PC-9 (cell line): ENCODE measurements around the gene MBNL1. TPM values are rescaled to one million over a fixed set of nuclear protein-coding genes. Genes with fewer than 3 reads are reported as not detected.

Source experiments
- BruUV-seq: library from RNA; stranded (reverse); fragments of 400-500 nt; replicated peaks from 2 replicates; lab custom pipeline; 2021; lab: Mats Ljungman, UMichigan
- CTCF ChIA-PET: fragments of 300-600 bp; sonication (Branson Sonifier 250); formaldehyde crosslinking; loops from one replicate; lab custom pipeline; 2022; ENCODE audit warnings: antibody characterized with exemption; lab: Charles Lee
- POLR2A ChIA-PET: fragments of 300-600 bp; sonication (Branson Sonifier 250); formaldehyde crosslinking; loops from one replicate; lab custom pipeline; 2022; ENCODE audit warnings: antibody characterized with exemption; ENCODE audit not compliant: unreplicated experiment; lab: Charles Lee
- DNase-seq, 2 experiments: peaks; one replicate each; pipeline versions ENCODE4 v3.0.0 to v3.0.0-alpha.2; 2015 to 2022; ENCODE audit warnings: mixed read lengths in 1 of 2
- H2AFZ ChIP-seq: fragments of 200-600 bp; sonication (generic); 2 replicates; pipeline ENCODE4 v1.8.1; 2017; ENCODE audit warnings: antibody characterized with exemption
- H3F3A ChIP-seq: fragments of 200-600 bp; sonication (generic); 2 replicates; pipeline ENCODE4 v1.8.1; 2017; ENCODE audit warnings: antibody characterized with exemption, mild to moderate bottlenecking, low read depth; ENCODE audit not compliant: insufficient read depth
- H3K27ac ChIP-seq: fragments of 200-600 bp; sonication (generic); 2 replicates; pipeline ENCODE4 v1.6.1; 2016; ENCODE audit warnings: mixed run types
- H3K27me3 ChIP-seq: fragments of 200-600 bp; sonication (generic); 2 replicates; pipeline ENCODE4 v1.6.1; 2016; ENCODE audit warnings: low read depth, mixed run types; ENCODE audit not compliant: insufficient read depth
- H3K36me3 ChIP-seq: fragments of 200-600 bp; sonication (generic); 2 replicates; pipeline ENCODE4 v1.6.1; 2016; ENCODE audit warnings: low read depth, mixed run types
- H3K4me1 ChIP-seq: fragments of 200-600 bp; sonication (generic); replicated peaks from 2 replicates; pipeline ENCODE4 v1.6.1; 2016; ENCODE audit warnings: mixed run types; ENCODE audit not compliant: insufficient read depth
- H3K4me2 ChIP-seq: fragments of 200-600 bp; sonication (generic); 2 replicates; pipeline ENCODE4 v1.6.1; 2017; ENCODE audit warnings: mixed run types
- H3K4me3 ChIP-seq: fragments of 200-600 bp; sonication (generic); 2 replicates; pipeline ENCODE4 v1.6.1; 2016; ENCODE audit warnings: mixed run types
- H3K79me2 ChIP-seq: fragments of 200-600 bp; sonication (generic); 2 replicates; pipeline ENCODE4 v1.6.1; 2017; ENCODE audit warnings: low read depth, mixed run types
- H3K9me2 ChIP-seq: fragments of 200-600 bp; sonication (generic); 2 replicates; pipeline ENCODE4 v1.8.1; 2017; ENCODE audit warnings: mild to moderate bottlenecking; ENCODE audit not compliant: insufficient read depth
- H3K9me3 ChIP-seq: fragments of 200-600 bp; sonication (generic); 2 replicates; pipeline ENCODE4 v1.8.1; 2016; ENCODE audit warnings: low read depth; ENCODE audit not compliant: insufficient read depth
- H4K20me1 ChIP-seq: fragments of 200-600 bp; sonication (generic); 2 replicates; pipeline ENCODE4 v1.8.1; 2017; ENCODE audit not compliant: insufficient read depth
- CTCF ChIP-seq: fragments of 200-600 bp; sonication (generic); conservative IDR thresholded peaks from 2 replicates; pipeline ENCODE4 v1.6.1; 2017; ENCODE audit warnings: mixed run types, antibody characterized with exemption, mild to moderate bottlenecking, moderate library complexity
- EZH2 ChIP-seq: fragments of 200-600 bp; sonication (generic); IDR thresholded peaks from 2 replicates; pipeline ENCODE4 v1.8.0; 2017; ENCODE audit warnings: antibody characterized with exemption, low read depth
- intact Hi-C: fragments of 100-400 bp; cut with micrococcal nuclease; formaldehyde crosslinking; loops from one replicate; pipeline ENCODE4 v1.10.0; 2022; ENCODE audit not compliant: unreplicated experiment
- total RNA-seq: library from RNA; stranded (reverse); gene quantifications from 2 replicates; pipeline ENCODE4 v1.2.3, GENCODE V29; 2021

MBNL1 gene
- total RNA-seq, 1 experiment from 2014 or later = 176 TPM

- H3K4me2 ChIP-seq = peak overlapping the region; percentile 21
- intact Hi-C loops = no loop called here
- ChIA-PET CTCF (no interaction called here), POLR2A (no interaction called here)
- no TSS peak for BruUV-seq
- H4K20me1 ChIP-seq = peaks cover 14% of the 10 kb centered on the region; the same call in 1 of the 2 replicates
- H3K9me2 ChIP-seq = no peaks in the 10 kb centered on the region
- peak overlapping the region; percentile 14; the same call in 1 of the 2 replicates for H3K27ac ChIP-seq
- DNase-seq = peak in 1 of 2 experiments; percentile 55
- H3K9me3 ChIP-seq = no peaks in the 10 kb centered on the region
- H3K4me1 ChIP-seq = peaks cover 13% of the 10 kb centered on the region
- peaks cover 95% of the 10 kb centered on the region for H3K79me2 ChIP-seq
- no peak overlapping the region for H3K4me3 ChIP-seq
- TF ChIP-seq CTCF = no peak
- TF ChIP-seq EZH2 = no peak
- 0 out of 2 replicates have a peak, but pooled peaks cover 2% of the 10 kb centered on the region for H3K36me3 ChIP-seq
- no peak overlapping the region for H2AFZ ChIP-seq
- no peaks in the 10 kb centered on the region for H3K27me3 ChIP-seq
- H3F3A ChIP-seq = peaks cover 16% of the 10 kb centered on the region
These were observed 15.0 kb downstream of the MBNL1 start for GRCh38 chr3:152283492-152284381.

GRCh38 chr3:152284906-152285305 is 16.2 kb downstream of the MBNL1 start:
- peaks cover 13% of the 10 kb centered on the region for H3K4me1 ChIP-seq
- no TSS peak for BruUV-seq

GRCh38 chr3:152285509-152285908 is 16.8 kb downstream of the MBNL1 start:
- ChIA-PET POLR2A (interaction anchor here (0.6 kb wide), 1 partner anchor 264 kb away, joined by 10 read pairs; no protein-coding TSS in a partner anchor), CTCF (no interaction called here)
- no TSS peak for BruUV-seq
- H3K9me2 ChIP-seq = no peaks in the 10 kb centered on the region
- H3K79me2 ChIP-seq = peaks cover 95% of the 10 kb centered on the region
- no peak overlapping the region for H2AFZ ChIP-seq
- H3K4me1 ChIP-seq = peaks cover 13% of the 10 kb centered on the region
- no peaks in the 10 kb centered on the region for H3K27me3 ChIP-seq
- peaks cover 16% of the 10 kb centered on the region for H3F3A ChIP-seq
- no peak for TF ChIP-seq CTCF
- no peak for TF ChIP-seq EZH2
- peaks cover 10% of the 10 kb centered on the region for H4K20me1 ChIP-seq
- no peak overlapping the region for H3K4me2 ChIP-seq
- H3K4me3 ChIP-seq = no peak overlapping the region
- no peak for DNase-seq
- H3K36me3 ChIP-seq = 0 out of 2 replicates have a peak, but pooled peaks cover 2% of the 10 kb centered on the region
- H3K9me3 ChIP-seq = no peaks in the 10 kb centered on the region
- intact Hi-C loops = no loop called here
- no peak overlapping the region for H3K27ac ChIP-seq

More at GRCh38 chr3:152284906-152285305, 16.2 kb downstream of the MBNL1 start:
- Histone ChIP-seq H3K9me3 (no peaks in the 10 kb centered on the region), H3K4me3 (no peak overlapping the region), H3K27ac (no peak overlapping the region), H3K36me3 (0 out of 2 replicates have a peak, but pooled peaks cover 2% of the 10 kb centered on the region), H3K4me2 (no peak overlapping the region), H3K9me2 (no peaks in the 10 kb centered on the region), H4K20me1 (peaks cover 14% of the 10 kb centered on the region), H3K79me2 (peaks cover 95% of the 10 kb centered on the region), H3F3A (peaks cover 16% of the 10 kb centered on the region), H3K27me3 (no peaks in the 10 kb centered on the region), H2AFZ (no peak overlapping the region)
- ChIA-PET POLR2A (no interaction called here), CTCF (interaction anchor here (0.5 to 0.6 kb wide), 2 partner anchors 8 to 158 kb away, joined by 3 to 4 read pairs; no protein-coding TSS in a partner anchor)
- TF ChIP-seq EZH2 (no peak), CTCF (no peak)
- DNase-seq = no peak
- intact Hi-C loops = no loop called here
